K562 (cell line): Measurements from ENCODE around the gene DSC2.

Source experiments
- ARID4B ChIP-seq: sonication (generic); formaldehyde crosslinking; IDR thresholded peaks from 2 replicates; pipeline ENCODE4 v1.8.0; 2022; ENCODE audit warnings: mild to moderate bottlenecking, missing genetic modification reagents
- CCAR2 ChIP-seq: fragments of 200-400 bp; formaldehyde crosslinking; IDR thresholded peaks from 2 replicates; pipeline ENCODE4 v1.6.1; 2017; ENCODE audit warnings: mild to moderate bottlenecking, low read depth, low read length
- CTCF ChIP-seq, 3 experiments: IDR thresholded peaks in 2 of 3; conservative IDR thresholded peaks in 1 of 3; 2 replicates each; pipeline ENCODE4 v1.5.1; 2011 to 2012; ENCODE audit warnings: low read length in 3 of 3, mild to moderate bottlenecking in 3 of 3, control low read depth in 2 of 3, improper control_type of control experiment in 1 of 3, inconsistent platforms in 1 of 3, low read depth in 1 of 3, mixed read lengths in 1 of 3, moderate library complexity in 1 of 3; ENCODE audit not compliant: insufficient read depth in 2 of 3
- FOXA1 ChIP-seq: fragments of 450-650 bp; IDR thresholded peaks from 2 replicates; pipeline ENCODE4 v1.6.1; 2016; ENCODE audit warnings: mild to moderate bottlenecking, borderline replicate concordance
- HNRNPUL1 ChIP-seq: fragments of 200-400 bp; formaldehyde crosslinking; IDR thresholded peaks from 2 replicates; pipeline ENCODE4 v1.6.1; 2017; ENCODE audit warnings: low read length
- SRSF3 ChIP-seq: fragments of 200-400 bp; formaldehyde crosslinking; IDR thresholded peaks from 2 replicates; pipeline ENCODE4 v1.6.1; 2016; ENCODE audit warnings: mild to moderate bottlenecking, low read length, moderate library complexity; ENCODE audit not compliant: insufficient read depth
- ZBTB49 ChIP-seq: sonication (generic); formaldehyde crosslinking; IDR thresholded peaks from 2 replicates; pipeline ENCODE4 v1.8.0; 2022; ENCODE audit warnings: missing genetic modification reagents, mild to moderate bottlenecking, borderline replicate concordance
- ZNF324 ChIP-seq: fragments of 250-450 bp; sonication (Bioruptor Pico); IDR thresholded peaks from 2 replicates; pipeline ENCODE4 v1.4.0; 2020; ENCODE audit warnings: mild to moderate bottlenecking

GRCh38 chr18:31045599-31045998 lies 56.6 kb downstream of the DSC2 start:
- TF ChIP-seq CTCF (IDR thresholded peaks at IDR 0.05 in 2 of 3, conservative IDR thresholded peaks at IDR 0.05 in 1 of 3; ENCODE audit: insufficient read depth in 2 of 3, low read depth in 1 of 3, low read length in 3 of 3) (no peak), HNRNPUL1 (no peak), CCAR2 (no peak), ARID4B (CRISPR knock-in tag) (no peak), FOXA1 (no peak), ZNF324 (CRISPR knock-in tag) (no peak), SRSF3 (no peak), ZBTB49 (CRISPR knock-in tag) (no peak)
